ENCODE data around the gene SOCS7. TPM values are rescaled to one million over a fixed set of nuclear protein-coding genes. Genes with fewer than 3 reads are reported as not detected.

SOCS7 gene
- total and polyA plus RNA-seq, 2 of the 4 experiments (the other 2 are of a cell fraction), result 6.5 to 6.8 TPM

- no peaks in the 10 kb centered on the region; the same call in 1 of the 2 replicates for H4K20me1 ChIP-seq (ENCODE audit: insufficient read depth, low read length)
- H3K4me3 ChIP-seq (ENCODE audit: insufficient read depth, low read depth, low read length), result no peak overlapping the region
- dilution Hi-C loops (cut with HindIII; ENCODE audit: low sequenced_read_pairs, unreplicated experiment), result no loop called here
- no peak overlapping the region for H2BK5ac ChIP-seq (ENCODE audit: low read depth, low read length, poor library complexity, severe bottlenecking)
- peak; percentile 69 for DNase-seq
- H3K23ac ChIP-seq (ENCODE audit: low read depth, low read length), result peak overlapping the region; percentile 97
- peak overlapping the region; percentile 94 for H4K91ac ChIP-seq (ENCODE audit: insufficient read depth, low read depth, low read length)
- WGBS, 2 experiments (ENCODE audit: extremely low coverage in 2 of 2, insufficient read length in 1 of 2), result 67% methylated on average over 1 of the region's 22 CpGs; no CpG with 5 or more reads in 1 of the 2 experiments
- no TSS peak for BruUV-seq (replicated peaks)
- H4K5ac ChIP-seq (ENCODE audit: low read depth, low read length), result no peak overlapping the region; the same call in 1 of the 2 replicates
- H3K18ac ChIP-seq (ENCODE audit: low read depth, low read length), result no peak overlapping the region; the same call in 1 of the 2 replicates
- POLR2A ChIA-PET (ENCODE audit: unreplicated experiment), result interaction anchor here (1.3 kb wide), 1 partner anchor 66 kb away, joined by 4 read pairs; no protein-coding TSS in a partner anchor
- no peaks in the 10 kb centered on the region for H3K9me3 ChIP-seq (ENCODE audit: control insufficient read depth, insufficient read depth, low read length)
- no peaks in the 10 kb centered on the region; a peak in 1 of 4 replicates for H3K79me1 ChIP-seq (ENCODE audit: low read depth in 1 of 2, low read length in 2 of 2)
- H2AK5ac ChIP-seq (ENCODE audit: low read depth, low read length), result peak overlapping the region; percentile 98
- H3K27me3 ChIP-seq (ENCODE audit: control insufficient read depth, insufficient read depth, low read length), result peaks cover 31% of the 10 kb centered on the region
- H3K9ac ChIP-seq (ENCODE audit: low read depth, low read length), result peak overlapping the region; percentile 57
- H2AFZ ChIP-seq (replicated peaks; ENCODE audit: low read length, poor library complexity), result peak overlapping the region; percentile 99
- H4K8ac ChIP-seq (ENCODE audit: low read depth in 2 of 2, low read length in 2 of 2), result peak overlapping the region; percentile 74 to 100; a peak in 3 of 4 replicates
- peak overlapping the region; percentile 99 for H2AK9ac ChIP-seq (replicated peaks; ENCODE audit: low read depth, low read length, poor library complexity)
- H2BK20ac ChIP-seq (ENCODE audit: low read depth, low read length), result peak overlapping the region; percentile 92
- peaks cover 11% of the 10 kb centered on the region for H3K4me1 ChIP-seq (ENCODE audit: control insufficient read depth, insufficient read depth, low read length)
- peak overlapping the region; percentile 99 for H3K4ac ChIP-seq (ENCODE audit: low read depth, low read length)
- H3K36me3 ChIP-seq (ENCODE audit: control insufficient read depth, insufficient read depth, low read length), result no peaks in the 10 kb centered on the region
- in situ Hi-C loops (cut with MboI; ENCODE audit: low sequenced_read_pairs), result no loop called here
- peak overlapping the region; percentile 99 for H2BK120ac ChIP-seq (ENCODE audit: low read depth, low read length)
- CTCF ChIA-PET, result interaction anchor here (1.0 to 2.8 kb wide), 5 partner anchors 8 to 81 kb away, joined by 3 to 36 read pairs (median 5); no protein-coding TSS in a partner anchor
- H3K9me1 ChIP-seq (ENCODE audit: insufficient read depth, low read length), result no peaks in the 10 kb centered on the region
- peak overlapping the region; percentile 99 for H3K14ac ChIP-seq (replicated peaks; ENCODE audit: low read depth, low read length)
- H3K56ac ChIP-seq (ENCODE audit: extremely low read depth, insufficient read depth, low read length), result peak overlapping the region; percentile 32; the same call in 1 of the 2 replicates
- ATAC-seq (ENCODE audit: low read depth), result peak; percentile 77
- H2BK15ac ChIP-seq (ENCODE audit: low read depth, low read length), result peak overlapping the region; percentile 95; the same call in 2 of the 3 replicates
- intact Hi-C loops (cut with micrococcal nuclease), result no loop called here
- H3K27ac ChIP-seq (ENCODE audit: insufficient read depth, low read length), result no peak overlapping the region
- H3K4me2 ChIP-seq (ENCODE audit: low read depth, low read length), result peak overlapping the region; percentile 44; the same call in 1 of the 2 replicates
- TF ChIP-seq RFX5 (IDR thresholded peaks at IDR 0.05; ENCODE audit: low read depth, low read length), result no peak
- TF ChIP-seq RCOR1 (IDR thresholded peaks at IDR 0.05; ENCODE audit: insufficient replicate concordance, low read length), result no peak
- TF ChIP-seq CHD1 (IDR thresholded peaks at IDR 0.05; ENCODE audit: low read depth, low read length), result no peak
- TF ChIP-seq, protein P1, sequence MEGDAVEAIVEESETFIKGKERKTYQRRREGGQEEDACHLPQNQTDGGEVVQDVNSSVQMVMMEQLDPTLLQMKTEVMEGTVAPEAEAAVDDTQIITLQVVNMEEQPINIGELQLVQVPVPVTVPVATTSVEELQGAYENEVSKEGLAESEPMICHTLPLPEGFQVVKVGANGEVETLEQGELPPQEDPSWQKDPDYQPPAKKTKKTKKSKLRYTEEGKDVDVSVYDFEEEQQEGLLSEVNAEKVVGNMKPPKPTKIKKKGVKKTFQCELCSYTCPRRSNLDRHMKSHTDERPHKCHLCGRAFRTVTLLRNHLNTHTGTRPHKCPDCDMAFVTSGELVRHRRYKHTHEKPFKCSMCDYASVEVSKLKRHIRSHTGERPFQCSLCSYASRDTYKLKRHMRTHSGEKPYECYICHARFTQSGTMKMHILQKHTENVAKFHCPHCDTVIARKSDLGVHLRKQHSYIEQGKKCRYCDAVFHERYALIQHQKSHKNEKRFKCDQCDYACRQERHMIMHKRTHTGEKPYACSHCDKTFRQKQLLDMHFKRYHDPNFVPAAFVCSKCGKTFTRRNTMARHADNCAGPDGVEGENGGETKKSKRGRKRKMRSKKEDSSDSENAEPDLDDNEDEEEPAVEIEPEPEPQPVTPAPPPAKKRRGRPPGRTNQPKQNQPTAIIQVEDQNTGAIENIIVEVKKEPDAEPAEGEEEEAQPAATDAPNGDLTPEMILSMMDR (conservative IDR thresholded peaks at IDR 0.05; ENCODE audit: low read depth, low read length), result no peak
- TF ChIP-seq SMC3 (IDR thresholded peaks at IDR 0.05; ENCODE audit: low read depth, low read length), result no peak
- TF ChIP-seq, protein P2, sequence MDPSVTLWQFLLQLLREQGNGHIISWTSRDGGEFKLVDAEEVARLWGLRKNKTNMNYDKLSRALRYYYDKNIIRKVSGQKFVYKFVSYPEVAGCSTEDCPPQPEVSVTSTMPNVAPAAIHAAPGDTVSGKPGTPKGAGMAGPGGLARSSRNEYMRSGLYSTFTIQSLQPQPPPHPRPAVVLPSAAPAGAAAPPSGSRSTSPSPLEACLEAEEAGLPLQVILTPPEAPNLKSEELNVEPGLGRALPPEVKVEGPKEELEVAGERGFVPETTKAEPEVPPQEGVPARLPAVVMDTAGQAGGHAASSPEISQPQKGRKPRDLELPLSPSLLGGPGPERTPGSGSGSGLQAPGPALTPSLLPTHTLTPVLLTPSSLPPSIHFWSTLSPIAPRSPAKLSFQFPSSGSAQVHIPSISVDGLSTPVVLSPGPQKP (IDR thresholded peaks at IDR 0.05; ENCODE audit: borderline replicate concordance, low read depth, low read length), result no peak
- TF ChIP-seq MAFK (IDR thresholded peaks at IDR 0.05; ENCODE audit: low read depth, low read length), result no peak
- TF ChIP-seq POLR2A (IDR thresholded peaks at IDR 0.05; ENCODE audit: low read depth, low read length), result no peak
- no peak for TF ChIP-seq BHLHE40 (IDR thresholded peaks at IDR 0.05; ENCODE audit: low read depth, low read length)
- TF ChIP-seq FOS (IDR thresholded peaks at IDR 0.05; ENCODE audit: low read depth, low read length), result no peak
- TF ChIP-seq RAD21 (IDR thresholded peaks at IDR 0.05; ENCODE audit: low read length), result no peak
- TF ChIP-seq CEBPB (IDR thresholded peaks at IDR 0.05; ENCODE audit: low read depth, low read length), result peak; percentile 85
- no peak for TF ChIP-seq MXI1 (IDR thresholded peaks at IDR 0.05; ENCODE audit: borderline replicate concordance, low read depth, low read length)
Observed at GRCh38 chr17:38415250-38416194, 63.9 kb downstream of the SOCS7 start.
